HepG2 (cell line): ENCODE data around the gene C12orf43. TPM values are rescaled to one million over a fixed set of nuclear protein-coding genes. Genes with fewer than 3 reads are reported as not detected.

Source experiments
- ATRX ChIP-seq: sonication (generic); formaldehyde crosslinking; IDR thresholded peaks from 2 replicates; pipeline ENCODE4 v1.4.0; 2020; ENCODE audit warnings: missing genetic modification reagents, borderline replicate concordance
- CHD2 ChIP-seq: IDR thresholded peaks from 2 replicates; pipeline ENCODE4 v1.6.1; 2011; ENCODE audit warnings: low read depth, low read length, improper control_type of control experiment
- DNMT3B ChIP-seq: conservative IDR thresholded peaks from 2 replicates; pipeline ENCODE4 v1.6.1; 2016; ENCODE audit warnings: missing biosample characterization, control low read depth
- GABPA ChIP-seq, 2 experiments: IDR thresholded peaks; 2 replicates each; pipeline ENCODE4 v1.6.1; 2011 to 2016; ENCODE audit warnings: low read depth in 2 of 2, low read length in 1 of 2, missing biosample characterization in 1 of 2, missing genetic modification characterization in 1 of 2
- GZF1 ChIP-seq: sonication (generic); formaldehyde crosslinking; IDR thresholded peaks from 2 replicates; pipeline ENCODE4 v1.5.1; 2020; ENCODE audit warnings: mild to moderate bottlenecking, missing genetic modification reagents
- KDM1A ChIP-seq: IDR thresholded peaks from 2 replicates; pipeline ENCODE4 v1.6.1; 2016; ENCODE audit warnings: missing compliant biosample characterization
- KLF11 ChIP-seq: IDR thresholded peaks from 2 replicates; pipeline ENCODE4 v1.6.1; 2016; ENCODE audit warnings: missing compliant biosample characterization
- PCBP1 ChIP-seq: fragments of 200-400 bp; formaldehyde crosslinking; IDR thresholded peaks from 2 replicates; pipeline ENCODE4 v1.6.1; 2017; ENCODE audit warnings: mild to moderate bottlenecking, low read depth, low read length, borderline replicate concordance
- RARA ChIP-seq: IDR thresholded peaks from 2 replicates; pipeline ENCODE4 v1.6.1; 2016; ENCODE audit warnings: missing genetic modification reagents, missing compliant biosample characterization
- RBFOX2 ChIP-seq: fragments of 200-400 bp; formaldehyde crosslinking; IDR thresholded peaks from 2 replicates; pipeline ENCODE4 v1.6.1; 2017; ENCODE audit warnings: low read depth, mild to moderate bottlenecking, low read length
- SIN3A ChIP-seq: IDR thresholded peaks from 2 replicates; pipeline ENCODE4 v1.6.1; 2011; ENCODE audit warnings: low read depth, mild to moderate bottlenecking, control low read depth, low read length, borderline replicate concordance
- SMARCC2 ChIP-seq: fragments of 450-650 bp; IDR thresholded peaks from 2 replicates; pipeline ENCODE4 v1.6.1; 2017; ENCODE audit warnings: antibody characterized with exemption, mild to moderate bottlenecking
- THRA ChIP-seq: sonication (generic); formaldehyde crosslinking; IDR thresholded peaks from 2 replicates; pipeline ENCODE4 v1.4.0; 2020; ENCODE audit warnings: missing genetic modification reagents, borderline replicate concordance
- YEATS4 ChIP-seq: sonication (generic); formaldehyde crosslinking; IDR thresholded peaks from 2 replicates; pipeline ENCODE4 v1.4.0; 2020; ENCODE audit warnings: missing genetic modification reagents, borderline replicate concordance
- ZNF225 ChIP-seq: sonication (generic); formaldehyde crosslinking; IDR thresholded peaks from 2 replicates; pipeline ENCODE4 v1.4.0; 2020; ENCODE audit warnings: mild to moderate bottlenecking, missing genetic modification reagents
- ZNF331 ChIP-seq: sonication (generic); formaldehyde crosslinking; IDR thresholded peaks from 2 replicates; pipeline ENCODE4 v1.4.0; 2020; ENCODE audit warnings: missing genetic modification reagents
- ZNF350 ChIP-seq: sonication (generic); formaldehyde crosslinking; IDR thresholded peaks from 2 replicates; pipeline ENCODE4 v1.4.0; 2020; ENCODE audit warnings: mild to moderate bottlenecking, low read depth, missing genetic modification reagents, borderline replicate concordance
- ZNF570 ChIP-seq: sonication (generic); formaldehyde crosslinking; IDR thresholded peaks from 2 replicates; pipeline ENCODE4 v1.4.0; 2020; ENCODE audit warnings: mild to moderate bottlenecking, missing genetic modification reagents, borderline replicate concordance
- ZNF616 ChIP-seq: sonication (generic); formaldehyde crosslinking; IDR thresholded peaks from 2 replicates; pipeline ENCODE4 v1.5.0; 2020; ENCODE audit warnings: low read depth, mild to moderate bottlenecking, missing genetic modification reagents
- ZNF7 ChIP-seq: IDR thresholded peaks from 2 replicates; pipeline ENCODE4 v1.6.1; 2016; ENCODE audit warnings: missing biosample characterization, missing genetic modification reagents
- ZNF749 ChIP-seq: sonication (generic); formaldehyde crosslinking; IDR thresholded peaks from 2 replicates; pipeline ENCODE4 v1.8.0; 2022; ENCODE audit warnings: mild to moderate bottlenecking, missing genetic modification reagents, moderate library complexity, borderline replicate concordance
- ZNF777 ChIP-seq: sonication (generic); formaldehyde crosslinking; IDR thresholded peaks from 2 replicates; pipeline ENCODE4 v1.4.0; 2020; ENCODE audit warnings: missing genetic modification reagents
- ZNF83 ChIP-seq: sonication (generic); formaldehyde crosslinking; IDR thresholded peaks from 2 replicates; pipeline ENCODE4 v1.4.0; 2020; ENCODE audit warnings: missing genetic modification reagents, mild to moderate bottlenecking, borderline replicate concordance
- ZNF850 ChIP-seq: sonication (generic); formaldehyde crosslinking; conservative IDR thresholded peaks from 2 replicates; pipeline ENCODE4 v1.9.0; 2021; ENCODE audit warnings: mild to moderate bottlenecking, missing genetic modification reagents
- polyA plus RNA-seq, 8 experiments: library from polyadenylated mRNA; depleted of rRNA in 3 of 8; stranded (reverse) in 7 of 8; unstranded in 1 of 8; fragments of >200 nt; fragmentation: Illumina TruSeq in 4 of 8; extraction: Trizol in 4 of 8; gene quantifications; 2 replicates each; pipeline versions ENCODE4 v1.2.1 to v1.2.3, GENCODE V29; 2011 to 2016; ENCODE audit warnings: low read depth in 4 of 8, missing spikeins in 1 of 8, mixed read lengths in 1 of 8; ENCODE audit not compliant: insufficient read depth in 1 of 8
- total RNA-seq, 5 experiments: library from RNA; depleted of rRNA; stranded (reverse); fragments of >200 nt; fragmentation: Illumina TruSeq; extraction: Trizol; gene quantifications; 2 replicates each; pipeline ENCODE4 v1.2.3, GENCODE V29; 2016; ENCODE audit warnings: low read depth in 1 of 5
- TF ChIP-seq, protein P1 (sequence below): sonication (generic); formaldehyde crosslinking; IDR thresholded peaks from 2 replicates; pipeline ENCODE4 v1.4.0; 2020; ENCODE audit warnings: mild to moderate bottlenecking, missing genetic modification reagents

The C12orf43 gene
- total and polyA plus RNA-seq, 2 of the 13 experiments (the other 11 are each of a cell fraction or from before 2014, with no cell fraction given): 7.9 to 11.1 TPM

GRCh38 chr12:121015825-121016766 is at the start of gene C12orf43 (continued):
- TF ChIP-seq ZNF570 (CRISPR knock-in tag) (no peak), DNMT3B (CRISPR knock-in tag) (0 out of 2 replicates have a peak, but pooled peaks have one; percentile 35), KDM1A (no peak), ZNF350 (CRISPR knock-in tag) (peak; percentile 84; the same call in 1 of the 2 replicates), ZNF83 (CRISPR knock-in tag) (no peak), ZNF749 (CRISPR knock-in tag) (no peak), ZNF225 (CRISPR knock-in tag) (peak; percentile 33; the same call in 1 of the 2 replicates), ATRX (CRISPR knock-in tag) (no peak), SIN3A (peak; percentile 71; the same call in 1 of the 2 replicates), ZNF777 (CRISPR knock-in tag) (no peak), PCBP1 (no peak), GZF1 (CRISPR knock-in tag) (no peak), GABPA (IDR thresholded peaks at IDR 0.05; ENCODE audit: low read depth, low read length) (no peak), GABPA (CRISPR knock-in tag; IDR thresholded peaks at IDR 0.05; ENCODE audit: low read depth) (peak; percentile 71), RBFOX2 (peak; percentile 67), CHD2 (no peak; the same call in 1 of the 2 replicates), RARA (CRISPR knock-in tag) (peak; percentile 41), ZNF331 (peak; percentile 55; the same call in 1 of the 2 replicates), KLF11 (CRISPR knock-in tag) (0 out of 2 replicates have a peak, but pooled peaks have one; percentile 66), ZNF850 (CRISPR knock-in tag) (no peak), ZNF7 (CRISPR knock-in tag) (no peak), SMARCC2 (no peak), THRA (peak; percentile 34; the same call in 1 of the 2 replicates), ZNF616 (CRISPR knock-in tag) (no peak), YEATS4 (CRISPR knock-in tag) (peak; percentile 34; the same call in 1 of the 2 replicates)
- TF ChIP-seq, protein P1, sequence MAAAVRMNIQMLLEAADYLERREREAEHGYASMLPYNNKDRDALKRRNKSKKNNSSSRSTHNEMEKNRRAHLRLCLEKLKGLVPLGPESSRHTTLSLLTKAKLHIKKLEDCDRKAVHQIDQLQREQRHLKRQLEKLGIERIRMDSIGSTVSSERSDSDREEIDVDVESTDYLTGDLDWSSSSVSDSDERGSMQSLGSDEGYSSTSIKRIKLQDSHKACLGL (CRISPR knock-in tag): peak; percentile 73; the same call in 1 of the 2 replicates
